Mucosa of descending colon (tissue), 3 donors: ENCODE measurements around the gene METTL16. TPM values are rescaled to one million over a fixed set of nuclear protein-coding genes. Genes with fewer than 3 reads are reported as not detected.
A peak's percentile ranks its signal among the peaks of the same experiment; 100 is the strongest.
"Not testable (repeated sequence)": the region's sequence is repeated elsewhere in the genome, so short reads cannot be mapped to it uniquely, and the experiment has no call there.

Source experiments
- ATAC-seq: fragments of 200-7000 bp; cut with Tn5 transposase; one replicate; pipeline ENCODE4 v1.9.1; 2020; ENCODE audit warnings: mild to moderate bottlenecking, moderate library complexity
- DNase-seq, 3 donors: peaks; one replicate each; pipeline ENCODE4 v3.0.0-alpha.2; 2020
- H3K36me3 ChIP-seq: fragments of 200-600 bp; one replicate; pipeline ENCODE4 v1.8.0; 2021; ENCODE audit warnings: low read depth, mild to moderate bottlenecking
- H3K4me1 ChIP-seq: fragments of 200-600 bp; one replicate; pipeline ENCODE4 v1.8.0; 2021; ENCODE audit warnings: low read depth, mild to moderate bottlenecking
- H3K4me3 ChIP-seq: fragments of 200-600 bp; one replicate; pipeline ENCODE4 v1.8.0; 2021; ENCODE audit warnings: mild to moderate bottlenecking
- H3K9me3 ChIP-seq: fragments of 200-600 bp; one replicate; pipeline ENCODE4 v1.8.0; 2021; ENCODE audit warnings: mild to moderate bottlenecking
- intact Hi-C, 2 donors: fragments of 100-400 bp; cut with DNase I in 1 of 2; cut with micrococcal nuclease in 1 of 2; formaldehyde crosslinking; loops; one replicate each; pipeline versions ENCODE4 v1.11.0 to v1.11.1; 2022; cut with DNase I, micrococcal nuclease
- total RNA-seq, 3 donors: library from RNA; stranded (reverse); fragmentation: NEBNext Ultra II Directional in 2 of 3; extraction: Animal tissue kit (Norgen Biotek cat#: 25700) in 2 of 3; gene quantifications; one replicate each; pipeline versions ENCODE4 v1.2.1 to v1.2.4, GENCODE V29; 2021 to 2023
- TF ChIP-seq, protein P1 (sequence below): fragments of 200-600 bp; IDR thresholded peaks from one replicate; pipeline ENCODE4 v1.8.0; 2022; ENCODE audit warnings: antibody characterized with exemption, mild to moderate bottlenecking
- donor health status: DM: no; HTN: no; CAD: no; lungs with moderate emphysema.
- donor health status: DM: no; HTN: no; CAD: no.
- donor health status: DM: no; HTN: yes; CAD: no.

METTL16 gene
- total RNA-seq, 3 donors from 2014 or later, result 16.2 to 30.7 (median 19.9) TPM

GRCh38 chr17:2521257-2521656 is 9.6 kb upstream of the METTL16 start:
- Histone ChIP-seq H3K9me3 (no peaks in the 10 kb centered on the region), H3K36me3 (no peaks in the 10 kb centered on the region), H3K4me1 (no peaks in the 10 kb centered on the region), H3K4me3 (no peak overlapping the region)
- ATAC-seq, result no peak
- no peak for DNase-seq
- intact Hi-C loops, result no loop called here
- TF ChIP-seq, protein P1, sequence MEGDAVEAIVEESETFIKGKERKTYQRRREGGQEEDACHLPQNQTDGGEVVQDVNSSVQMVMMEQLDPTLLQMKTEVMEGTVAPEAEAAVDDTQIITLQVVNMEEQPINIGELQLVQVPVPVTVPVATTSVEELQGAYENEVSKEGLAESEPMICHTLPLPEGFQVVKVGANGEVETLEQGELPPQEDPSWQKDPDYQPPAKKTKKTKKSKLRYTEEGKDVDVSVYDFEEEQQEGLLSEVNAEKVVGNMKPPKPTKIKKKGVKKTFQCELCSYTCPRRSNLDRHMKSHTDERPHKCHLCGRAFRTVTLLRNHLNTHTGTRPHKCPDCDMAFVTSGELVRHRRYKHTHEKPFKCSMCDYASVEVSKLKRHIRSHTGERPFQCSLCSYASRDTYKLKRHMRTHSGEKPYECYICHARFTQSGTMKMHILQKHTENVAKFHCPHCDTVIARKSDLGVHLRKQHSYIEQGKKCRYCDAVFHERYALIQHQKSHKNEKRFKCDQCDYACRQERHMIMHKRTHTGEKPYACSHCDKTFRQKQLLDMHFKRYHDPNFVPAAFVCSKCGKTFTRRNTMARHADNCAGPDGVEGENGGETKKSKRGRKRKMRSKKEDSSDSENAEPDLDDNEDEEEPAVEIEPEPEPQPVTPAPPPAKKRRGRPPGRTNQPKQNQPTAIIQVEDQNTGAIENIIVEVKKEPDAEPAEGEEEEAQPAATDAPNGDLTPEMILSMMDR, result no peak

- Histone ChIP-seq H3K36me3 (no peaks in the 10 kb centered on the region), H3K4me1 (no peaks in the 10 kb centered on the region), H3K9me3 (no peaks in the 10 kb centered on the region), H3K4me3 (no peak overlapping the region)
- TF ChIP-seq, protein P1, result no peak
- intact Hi-C loops, result no loop called here
- ATAC-seq (no peak), DNase-seq (no peak)
These were observed 5.9 kb upstream of the METTL16 start for GRCh38 chr17:2517539-2517938.

DNA sequence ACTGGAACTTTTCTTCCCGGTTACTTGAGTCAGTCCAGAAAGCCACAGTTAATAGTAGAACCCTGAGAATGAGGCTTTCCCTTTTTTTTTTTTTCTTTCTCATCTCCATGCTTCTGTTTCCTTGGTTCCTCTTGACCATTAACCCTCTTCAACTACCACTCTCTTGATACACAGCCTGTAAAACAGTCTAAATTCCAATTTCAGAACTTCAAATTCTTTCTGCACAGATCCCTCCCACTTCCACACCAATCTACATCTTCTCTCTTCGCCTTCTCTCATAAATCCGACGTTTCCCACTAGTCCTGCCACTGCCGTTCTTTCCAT is 588 bp downstream of the METTL16 start:
- intact Hi-C loops, result no loop called here
- H3K4me1 ChIP-seq, result peaks cover 10% of the 10 kb centered on the region
- H3K9me3 ChIP-seq, result no peaks in the 10 kb centered on the region
- H3K36me3 ChIP-seq, result no peaks in the 10 kb centered on the region
- TF ChIP-seq, protein P1, result no peak
- peak overlapping the region; percentile 59 for H3K4me3 ChIP-seq
- DNase-seq (no peak), ATAC-seq (no peak)

DNA sequence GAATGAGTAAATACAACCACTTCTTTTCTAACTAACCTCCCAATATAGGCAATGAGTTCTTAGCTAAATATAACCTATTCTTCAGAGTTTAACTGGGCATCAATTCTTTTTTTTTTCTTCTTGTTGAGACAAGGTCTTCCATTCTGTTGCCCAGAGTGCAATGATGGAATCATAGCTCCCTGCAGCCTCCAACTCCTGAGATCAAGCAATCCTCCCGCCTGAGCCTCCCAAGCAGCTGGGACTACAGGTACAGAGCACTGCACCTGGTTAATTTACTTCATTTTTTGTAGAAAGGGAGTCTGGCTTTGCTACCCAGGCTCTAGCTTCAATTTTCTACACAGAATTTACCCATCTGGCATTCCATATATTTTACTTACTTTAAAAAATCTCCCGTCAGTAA is 1.1 kb downstream of the METTL16 start:
- ATAC-seq (no peak), DNase-seq (no peak)
- Histone ChIP-seq H3K4me3 (no peak overlapping the region), H3K4me1 (peaks cover 10% of the 10 kb centered on the region), H3K9me3 (no peaks in the 10 kb centered on the region), H3K36me3 (no peaks in the 10 kb centered on the region)
- TF ChIP-seq, protein P1, result no peak
- intact Hi-C loops, result no loop called here

DNA sequence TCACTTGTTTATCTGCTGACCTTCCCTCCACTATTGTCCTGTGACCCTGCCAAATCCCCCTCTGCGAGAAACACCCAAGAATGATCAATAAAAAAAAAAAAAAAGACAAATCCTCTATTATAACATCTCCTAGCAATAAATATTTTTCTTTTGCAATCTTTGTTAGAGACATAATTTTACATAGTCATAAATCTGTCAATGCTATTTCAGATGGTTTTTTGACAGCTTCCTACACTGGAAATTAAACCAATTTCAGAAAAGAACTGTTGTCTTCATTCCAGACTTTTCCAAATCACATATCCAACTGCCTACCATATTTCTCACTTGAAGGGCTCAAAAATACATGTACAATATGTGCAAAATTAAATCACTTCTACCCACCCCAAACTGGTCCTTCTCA is 3.7 kb downstream of the METTL16 start:
- intact Hi-C loops, result no loop called here
- Histone ChIP-seq H3K36me3 (no peaks in the 10 kb centered on the region), H3K9me3 (no peaks in the 10 kb centered on the region), H3K4me1 (peaks cover 10% of the 10 kb centered on the region), H3K4me3 (no peak overlapping the region)
- no peak for DNase-seq
- TF ChIP-seq, protein P1, result no peak
- no peak for ATAC-seq

GRCh38 chr17:2507015-2507414 is 4.7 kb downstream of the METTL16 start:
- H3K4me3 ChIP-seq, DNase-seq, H3K9me3 ChIP-seq, intact Hi-C loops, H3K36me3 ChIP-seq, ATAC-seq, H3K4me1 ChIP-seq: not testable (repeated sequence)
